Nephron (organoid): ENCODE data around the gene CA9.

Source experiments
- H3K27ac Mint-ChIP-seq, 3 experiments: 2 replicates each; pipeline ENCODE4 v1.8.0; 2020; ENCODE audit warnings: mixed read lengths in 3 of 3, mild to moderate bottlenecking in 2 of 3, moderate library complexity in 1 of 3
- H3K27me3 Mint-ChIP-seq: 2 replicates; pipeline ENCODE4 v1.8.0; 2021; ENCODE audit warnings: low read depth, mild to moderate bottlenecking, moderate library complexity, mixed read lengths
- H3K36me3 Mint-ChIP-seq: 2 replicates; pipeline ENCODE4 v1.8.0; 2020; ENCODE audit warnings: low read depth, mixed read lengths
- H3K4me1 Mint-ChIP-seq: 2 replicates; pipeline ENCODE4 v1.8.0; 2020; ENCODE audit warnings: mixed read lengths
- H3K4me3 Mint-ChIP-seq, 3 experiments: 2 replicates each; pipeline ENCODE4 v1.8.0; 2020; ENCODE audit warnings: mild to moderate bottlenecking in 3 of 3, mixed read lengths in 3 of 3, moderate library complexity in 2 of 3
- H3K9me3 Mint-ChIP-seq: 2 replicates; pipeline ENCODE4 v1.8.0; 2020; ENCODE audit warnings: mixed read lengths
- CTCF ChIP-seq, 3 experiments: fragments of 200-600 bp; sonication (generic); IDR thresholded peaks; one replicate each; pipeline ENCODE4 v1.5.0; 2021; ENCODE audit warnings: antibody characterized with exemption in 3 of 3; ENCODE audit not compliant: unreplicated experiment in 3 of 3

The CA9 gene

DNA sequence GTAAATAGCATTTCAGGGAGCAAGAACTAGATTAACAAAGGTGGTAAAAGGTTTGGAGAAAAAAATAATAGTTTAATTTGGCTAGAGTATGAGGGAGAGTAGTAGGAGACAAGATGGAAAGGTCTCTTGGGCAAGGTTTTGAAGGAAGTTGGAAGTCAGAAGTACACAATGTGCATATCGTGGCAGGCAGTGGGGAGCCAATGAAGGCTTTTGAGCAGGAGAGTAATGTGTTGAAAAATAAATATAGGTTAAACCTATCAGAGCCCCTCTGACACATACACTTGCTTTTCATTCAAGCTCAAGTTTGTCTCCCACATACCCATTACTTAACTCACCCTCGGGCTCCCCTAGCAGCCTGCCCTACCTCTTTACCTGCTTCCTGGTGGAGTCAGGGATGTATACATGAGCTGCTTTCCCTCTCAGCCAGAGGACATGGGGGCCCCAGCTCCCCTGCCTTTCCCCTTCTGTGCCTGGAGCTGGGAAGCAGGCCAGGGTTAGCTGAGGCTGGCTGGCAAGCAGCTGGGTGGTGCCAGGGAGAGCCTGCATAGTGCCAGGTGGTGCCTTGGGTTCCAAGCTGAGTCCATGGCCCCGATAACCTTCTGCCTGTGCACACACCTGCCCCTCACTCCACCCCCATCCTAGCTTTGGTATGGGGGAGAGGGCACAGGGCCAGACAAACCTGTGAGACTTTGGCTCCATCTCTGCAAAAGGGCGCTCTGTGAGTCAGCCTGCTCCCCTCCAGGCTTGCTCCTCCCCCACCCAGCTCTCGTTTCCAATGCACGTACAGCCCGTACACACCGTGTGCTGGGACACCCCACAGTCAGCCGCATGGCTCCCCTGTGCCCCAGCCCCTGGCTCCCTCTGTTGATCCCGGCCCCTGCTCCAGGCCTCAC, at the start of gene CA9:
Gene CA9 (plus strand): TSS at position 797 of the 893 bp plus-strand sequence. CDS start 32 bp downstream, at position 829.
- TF ChIP-seq CTCF (IDR thresholded peaks at IDR 0.05; ENCODE audit: unreplicated experiment in 3 of 3) = no peak
- Mint-ChIP-seq H3K9me3 (no peaks in the 10 kb centered on the region), H3K4me3 (peak within 1 kb of the TSS; percentile 74 to 83 (median 81)), H3K4me1 (peaks cover 35% of the 10 kb centered on the region), H3K27me3 (peaks cover 4% of the 10 kb centered on the region), H3K27ac (peak within 1 kb of the TSS in 2 of 3 experiments; percentile 27 to 36), H3K36me3 (no peaks in the 10 kb centered on the region)

DNA sequence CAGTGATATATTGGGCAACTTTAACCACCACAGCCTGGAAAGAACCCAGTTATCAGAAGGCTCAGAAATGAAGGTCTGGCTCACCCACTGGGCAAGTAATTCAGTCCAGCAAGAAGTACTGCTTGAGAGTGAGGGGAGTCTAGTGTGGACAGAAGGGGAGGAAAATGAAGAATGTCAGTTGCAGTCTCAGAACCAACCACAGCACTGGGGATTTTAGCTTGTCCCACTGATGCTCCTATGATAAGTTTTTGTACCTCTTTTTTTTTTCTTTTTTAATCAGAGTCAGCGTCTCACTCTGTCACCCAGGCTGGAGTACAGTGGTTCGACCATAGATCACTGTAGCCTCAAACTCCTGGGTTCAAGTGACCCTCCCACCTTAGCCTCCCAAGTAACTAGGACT, 46.2 kb upstream of the CA9 start:
- Mint-ChIP-seq H3K27ac (no peak overlapping the region), H3K36me3 (no peaks in the 10 kb centered on the region), H3K9me3 (no peaks in the 10 kb centered on the region), H3K4me1 (no peaks in the 10 kb centered on the region), H3K27me3 (no peaks in the 10 kb centered on the region), H3K4me3 (no peak overlapping the region)
- TF ChIP-seq CTCF (IDR thresholded peaks at IDR 0.05; ENCODE audit: unreplicated experiment in 3 of 3) = no peak

DNA sequence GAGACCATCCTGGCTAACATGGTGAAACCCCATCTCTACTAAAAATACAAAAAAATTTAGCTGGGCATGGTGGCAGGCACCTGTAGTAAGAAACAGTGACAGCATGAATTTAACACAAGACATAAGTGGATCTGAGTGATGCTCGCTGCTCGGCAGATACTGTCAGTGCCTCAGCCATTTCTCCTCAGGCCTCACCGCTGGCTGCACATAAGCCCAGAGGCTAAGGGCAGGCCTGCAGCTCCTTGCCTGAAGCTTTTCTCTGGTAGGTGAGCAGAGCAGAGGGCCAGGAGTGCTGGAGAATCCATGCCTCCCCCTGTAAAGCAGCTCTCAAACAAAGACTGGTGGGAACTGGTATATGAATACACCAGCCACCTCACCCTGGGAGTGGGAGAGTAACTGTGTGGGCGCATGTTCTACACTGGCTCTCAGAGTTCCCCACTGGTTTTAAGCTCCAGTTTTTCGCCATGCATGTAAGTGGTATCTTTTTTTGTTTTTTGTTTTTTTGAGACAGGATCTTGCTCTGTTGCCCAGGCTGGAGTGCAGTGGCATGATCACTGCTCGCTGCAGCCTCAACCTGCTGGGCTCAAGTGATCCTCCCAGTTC, 45.2 kb upstream of the CA9 start:
- Mint-ChIP-seq H3K9me3 (no peaks in the 10 kb centered on the region), H3K27ac (no peak overlapping the region), H3K4me1 (no peaks in the 10 kb centered on the region), H3K36me3 (no peaks in the 10 kb centered on the region), H3K4me3 (no peak overlapping the region), H3K27me3 (no peaks in the 10 kb centered on the region)
- TF ChIP-seq CTCF (IDR thresholded peaks at IDR 0.05; ENCODE audit: unreplicated experiment in 3 of 3) = no peak

DNA sequence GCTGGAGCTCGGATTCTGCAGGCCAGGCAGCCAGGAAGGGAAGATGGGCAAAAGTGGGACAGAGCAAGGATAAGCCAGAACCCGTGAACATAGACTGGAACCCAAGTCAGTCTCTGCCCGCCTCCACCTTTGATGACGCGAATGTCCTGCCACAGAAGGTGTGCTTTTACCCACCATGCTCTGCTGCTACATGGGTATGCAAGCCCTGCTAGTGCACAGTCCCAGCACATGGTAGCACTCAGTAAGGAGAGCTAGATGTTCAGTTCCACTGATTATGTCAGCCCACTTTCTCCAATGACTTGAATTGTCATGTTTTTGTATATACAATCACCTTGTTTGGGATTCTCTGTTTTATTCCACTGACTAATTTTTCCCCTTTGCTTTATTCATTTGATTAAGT, 44.1 kb upstream of the CA9 start:
- Mint-ChIP-seq H3K36me3 (no peaks in the 10 kb centered on the region), H3K4me1 (no peaks in the 10 kb centered on the region), H3K27ac (no peak overlapping the region), H3K27me3 (no peaks in the 10 kb centered on the region), H3K4me3 (no peak overlapping the region), H3K9me3 (no peaks in the 10 kb centered on the region)
- no peak for TF ChIP-seq CTCF (IDR thresholded peaks at IDR 0.05; ENCODE audit: unreplicated experiment in 3 of 3)

- no peak for TF ChIP-seq CTCF (IDR thresholded peaks at IDR 0.05; ENCODE audit: unreplicated experiment in 3 of 3)
- H3K36me3 Mint-ChIP-seq = peaks cover 6% of the 10 kb centered on the region
- no peak overlapping the region for H3K4me3 Mint-ChIP-seq
- H3K4me1 Mint-ChIP-seq = peaks cover 10% of the 10 kb centered on the region
- no peaks in the 10 kb centered on the region for H3K27me3 Mint-ChIP-seq
- no peaks in the 10 kb centered on the region for H3K9me3 Mint-ChIP-seq
- peak overlapping the region in 2 of 3 experiments; percentile 11 to 60 for H3K27ac Mint-ChIP-seq
These were observed 38.0 kb upstream of the CA9 start for GRCh38 chr9:35635730-35636129.
